Naive thymus-derived CD8-positive, alpha-beta T cell (primary cell): Measurements from ENCODE around the gene DPYSL4. TPM values are rescaled to one million over a fixed set of nuclear protein-coding genes. Genes with fewer than 3 reads are reported as not detected.

Source experiments
- ATAC-seq, 2 donors: fragments of 150-1000 bp; cut with Tn5 transposase in 1 of 2; sonication (Bioruptor Pico), chemical (Tn5 transposase) in 1 of 2; 1 replicate in 1 of 2; 2 replicates in 1 of 2; pipeline ENCODE4 v1.10.0; 2021; ENCODE audit warnings: mild to moderate bottlenecking in 2 of 2, moderate library complexity in 2 of 2
- POLR2A ChIA-PET: fragments of 350-600 bp; sonication (Branson Sonifier 250); formaldehyde crosslinking; loops from one replicate; lab custom pipeline; 2021; ENCODE audit warnings: antibody characterized with exemption; lab: Charles Lee
- DNase-seq, 10 donors: peaks; one replicate each; pipeline versions ENCODE4 v3.0.0 to v3.0.0-alpha.2; 2020 to 2022
- H3K27ac Mint-ChIP-seq, 10 donors: one replicate each; pipeline ENCODE4 v1.8.0; 2020 to 2022; ENCODE audit warnings: mild to moderate bottlenecking in 10 of 10, mixed read lengths in 10 of 10, moderate library complexity in 4 of 10, inconsistent platforms in 1 of 10
- H3K27me3 Mint-ChIP-seq, 5 donors: one replicate each; pipeline ENCODE4 v1.8.0; 2021 to 2022; ENCODE audit warnings: mixed read lengths in 5 of 5
- H3K36me3 Mint-ChIP-seq, 3 donors: one replicate each; pipeline ENCODE4 v1.8.0; 2020 to 2022; ENCODE audit warnings: mixed read lengths in 3 of 3, mild to moderate bottlenecking in 2 of 3, inconsistent platforms in 1 of 3
- H3K4me1 Mint-ChIP-seq, 4 donors: one replicate each; pipeline ENCODE4 v1.8.0; 2021 to 2022; ENCODE audit warnings: mixed read lengths in 4 of 4
- H3K4me3 Mint-ChIP-seq, 10 donors: one replicate each; pipeline ENCODE4 v1.8.0; 2020 to 2022; ENCODE audit warnings: mild to moderate bottlenecking in 10 of 10, mixed read lengths in 10 of 10, moderate library complexity in 6 of 10, inconsistent platforms in 1 of 10
- H3K9me3 Mint-ChIP-seq, 9 donors: one replicate each; pipeline ENCODE4 v1.8.0; 2020 to 2022; ENCODE audit warnings: mixed read lengths in 9 of 9, mild to moderate bottlenecking in 3 of 9, inconsistent platforms in 1 of 9, moderate library complexity in 1 of 9
- polyA plus RNA-seq, 3 donors: library from polyadenylated mRNA; unstranded; fragments of 300-500 nt; fragmentation: Illumina TruSeq; gene quantifications; one replicate each; pipeline ENCODE4 v1.2.3, GENCODE V29; 2021
- total RNA-seq, 8 experiments: library from RNA in 2 of 8; stranded (reverse) in 2 of 8; gene quantifications; one replicate each; pipeline ENCODE4 v1.2.3 and lab custom pipeline; 2021 to 2026

DPYSL4 gene
- total and polyA plus RNA-seq, 5 experiments from 2014 or later = 0.31 to 11.2 (median 1.2) TPM; not detected in 1

DNA sequence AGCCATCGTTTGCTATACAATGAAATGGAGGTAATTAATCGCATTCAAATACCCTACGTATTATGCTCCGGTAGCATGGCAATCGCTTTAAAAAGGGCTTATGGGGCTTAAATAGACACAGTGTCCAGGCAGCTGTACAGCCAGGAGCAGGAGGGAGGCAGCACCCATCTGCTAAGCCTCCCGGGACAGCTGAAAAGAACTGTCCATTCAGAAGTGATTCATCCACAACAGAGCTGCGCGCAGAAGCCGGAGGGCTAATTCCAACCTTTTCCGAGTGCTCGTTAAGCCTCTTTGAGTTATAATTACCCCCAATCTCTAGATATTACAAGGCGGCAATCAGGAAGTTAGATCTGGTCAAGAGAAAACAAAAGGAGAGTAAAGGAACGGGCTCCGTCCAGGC lies 58.3 kb downstream of the DPYSL4 start:
- no peaks in the 10 kb centered on the region for H3K27me3 Mint-ChIP-seq
- no peak overlapping the region for H3K27ac Mint-ChIP-seq
- H3K4me1 Mint-ChIP-seq = peaks cover 0 to 7% (median under 1%) of the 10 kb centered on the region in 4 donors
- ATAC-seq (no peak), DNase-seq (no peak)
- H3K36me3 Mint-ChIP-seq = no peaks in the 10 kb centered on the region
- no peak overlapping the region for H3K4me3 Mint-ChIP-seq
- POLR2A ChIA-PET = no interaction called here
- H3K9me3 Mint-ChIP-seq = no peaks in the 10 kb centered on the region

DNA sequence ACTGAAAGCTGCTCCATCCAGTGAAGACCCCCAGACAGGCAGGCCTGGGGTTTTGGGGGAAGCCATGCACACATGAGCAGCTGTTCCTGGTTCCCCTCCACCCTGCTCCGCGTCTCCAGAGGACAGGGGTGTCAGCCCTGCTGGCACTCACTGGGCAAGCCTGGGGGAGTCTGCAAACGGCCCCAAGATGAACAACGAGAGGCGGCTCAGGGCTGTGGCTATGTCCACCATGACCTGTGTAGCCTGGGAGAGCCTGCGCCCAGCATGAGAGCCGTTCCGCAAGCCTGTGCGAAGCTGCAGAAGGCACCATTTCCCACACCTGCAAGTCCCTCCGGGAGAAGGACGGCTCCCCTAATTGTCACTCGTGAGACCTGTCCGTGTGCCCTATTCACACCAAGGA lies 59.5 kb downstream of the DPYSL4 start:
- DNase-seq (no peak), ATAC-seq (no peak)
- no peaks in the 10 kb centered on the region for H3K27me3 Mint-ChIP-seq
- POLR2A ChIA-PET = no interaction called here
- H3K4me3 Mint-ChIP-seq = no peak overlapping the region
- peaks cover 0 to 7% (median under 1%) of the 10 kb centered on the region in 4 donors for H3K4me1 Mint-ChIP-seq
- no peak overlapping the region for H3K27ac Mint-ChIP-seq
- no peaks in the 10 kb centered on the region for H3K9me3 Mint-ChIP-seq
- H3K36me3 Mint-ChIP-seq = no peaks in the 10 kb centered on the region

DNA sequence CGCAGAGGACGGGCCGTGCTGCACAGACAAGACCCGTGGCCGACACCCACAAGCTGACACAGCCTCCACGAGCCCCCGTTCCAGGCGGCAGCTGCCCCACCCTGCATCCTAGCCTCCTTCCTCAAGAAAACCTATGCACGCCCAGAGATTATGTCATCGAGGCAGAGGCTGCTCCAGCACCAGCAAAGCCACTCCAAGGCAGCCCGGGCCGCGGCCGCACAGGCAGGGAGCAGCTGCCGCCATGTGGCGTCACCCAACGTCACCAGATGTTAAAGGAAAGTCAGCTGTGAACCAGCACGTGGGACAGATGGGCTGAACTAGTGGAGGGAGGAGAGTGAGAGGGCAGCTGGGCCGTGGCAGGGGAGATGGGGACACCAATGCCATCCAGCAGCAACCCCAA lies 61.2 kb downstream of the DPYSL4 start:
- peak overlapping the region in 1 of 10 donors; percentile 20 for H3K4me3 Mint-ChIP-seq
- H3K36me3 Mint-ChIP-seq = no peaks in the 10 kb centered on the region
- H3K9me3 Mint-ChIP-seq = no peaks in the 10 kb centered on the region
- DNase-seq (no peak), ATAC-seq (no peak)
- H3K27me3 Mint-ChIP-seq = no peaks in the 10 kb centered on the region
- peaks cover 0 to 7% (median 3%) of the 10 kb centered on the region in 4 donors for H3K4me1 Mint-ChIP-seq
- no peak overlapping the region for H3K27ac Mint-ChIP-seq
- POLR2A ChIA-PET = interaction anchor here (0.5 kb wide), 1 partner anchor 83 kb away, joined by 4 read pairs; no protein-coding TSS in a partner anchor

DNA sequence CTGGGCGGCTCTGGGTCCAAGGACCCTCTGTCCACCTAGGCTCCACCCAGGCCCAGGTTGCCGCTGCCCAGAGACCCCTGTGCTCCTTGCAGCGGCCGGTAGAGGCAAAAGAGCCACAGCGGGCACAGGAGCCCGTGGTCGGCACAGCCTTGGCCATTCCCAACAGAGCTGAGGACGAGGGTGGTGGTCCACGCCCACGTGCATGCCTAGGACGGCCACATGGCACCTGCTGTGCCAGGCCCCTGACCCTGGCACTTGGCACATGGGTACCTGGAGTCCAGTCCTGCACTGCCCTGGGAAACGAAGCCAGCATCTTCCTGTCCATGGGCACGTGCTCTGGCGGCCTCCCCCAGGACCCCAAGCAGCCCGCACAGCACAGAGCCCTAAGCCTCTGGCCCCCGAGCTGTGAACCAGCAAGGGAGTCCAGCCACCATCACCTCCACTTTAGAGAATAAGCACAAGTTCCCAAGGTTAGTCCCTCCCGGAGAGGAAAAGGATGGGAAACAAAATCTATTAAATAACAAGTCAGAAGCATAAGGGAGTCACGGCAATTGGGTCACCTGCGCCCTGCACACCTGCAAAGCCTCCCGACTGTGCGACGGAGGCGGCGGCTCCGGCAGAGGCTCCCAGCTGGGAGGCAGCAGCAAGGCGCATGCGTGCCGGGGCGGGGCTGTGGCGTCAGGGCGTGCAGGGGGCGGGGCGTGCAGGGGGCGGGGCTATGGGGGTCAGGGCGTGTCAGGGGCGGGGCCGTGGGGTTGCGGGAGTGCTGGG lies 61.9 kb downstream of the DPYSL4 start:
- no peaks in the 10 kb centered on the region for H3K9me3 Mint-ChIP-seq
- peaks cover 0 to 7% (median 3%) of the 10 kb centered on the region in 4 donors for H3K4me1 Mint-ChIP-seq
- ATAC-seq (peak; percentile 53 to 57), DNase-seq (peak in 9 of 10 donors; percentile 26 to 73 (median 61))
- peak overlapping the region in 3 of 10 donors; percentile 20 to 67 (median 46) for H3K27ac Mint-ChIP-seq
- POLR2A ChIA-PET = interaction anchor here (0.5 kb wide), 1 partner anchor 83 kb away, joined by 4 read pairs; no protein-coding TSS in a partner anchor
- no peaks in the 10 kb centered on the region for H3K36me3 Mint-ChIP-seq
- H3K27me3 Mint-ChIP-seq = no peaks in the 10 kb centered on the region
- H3K4me3 Mint-ChIP-seq = peak overlapping the region in 8 of 10 donors; percentile 11 to 69 (median 52)

DNA sequence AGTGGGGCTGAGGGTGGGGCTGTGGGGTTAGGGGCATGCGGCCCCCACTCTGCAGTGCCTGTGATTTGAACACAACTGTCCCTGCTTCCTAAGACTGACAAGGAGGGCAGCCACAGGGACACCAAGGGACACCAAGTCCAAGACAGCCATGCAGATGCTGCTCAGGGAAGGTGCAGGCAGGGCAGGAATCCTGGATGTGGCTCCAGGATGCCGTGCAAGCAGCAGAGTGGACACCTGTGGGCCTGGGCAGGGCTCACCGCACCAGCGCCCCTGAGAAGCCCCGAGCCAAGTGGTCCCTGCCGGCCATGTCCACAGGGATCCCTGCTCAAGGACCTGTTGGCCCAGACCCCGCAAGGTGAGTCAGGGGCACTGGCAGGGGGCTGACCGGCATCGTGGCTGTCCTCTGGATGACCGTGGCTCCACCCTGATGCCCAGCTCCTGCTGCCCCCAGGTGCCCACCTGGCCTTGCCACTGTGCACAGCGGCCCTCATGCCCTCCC lies 62.5 kb downstream of the DPYSL4 start:
- POLR2A ChIA-PET = no interaction called here
- Mint-ChIP-seq H3K4me1 (peaks cover 0 to 7% (median 3%) of the 10 kb centered on the region in 4 donors), H3K4me3 (peak overlapping the region in 1 of 10 donors; percentile 68), H3K27me3 (no peaks in the 10 kb centered on the region), H3K9me3 (no peaks in the 10 kb centered on the region), H3K36me3 (no peaks in the 10 kb centered on the region), H3K27ac (peak overlapping the region in 1 of 10 donors; percentile 20)
- ATAC-seq = no peak
- DNase-seq = no peak

DNA sequence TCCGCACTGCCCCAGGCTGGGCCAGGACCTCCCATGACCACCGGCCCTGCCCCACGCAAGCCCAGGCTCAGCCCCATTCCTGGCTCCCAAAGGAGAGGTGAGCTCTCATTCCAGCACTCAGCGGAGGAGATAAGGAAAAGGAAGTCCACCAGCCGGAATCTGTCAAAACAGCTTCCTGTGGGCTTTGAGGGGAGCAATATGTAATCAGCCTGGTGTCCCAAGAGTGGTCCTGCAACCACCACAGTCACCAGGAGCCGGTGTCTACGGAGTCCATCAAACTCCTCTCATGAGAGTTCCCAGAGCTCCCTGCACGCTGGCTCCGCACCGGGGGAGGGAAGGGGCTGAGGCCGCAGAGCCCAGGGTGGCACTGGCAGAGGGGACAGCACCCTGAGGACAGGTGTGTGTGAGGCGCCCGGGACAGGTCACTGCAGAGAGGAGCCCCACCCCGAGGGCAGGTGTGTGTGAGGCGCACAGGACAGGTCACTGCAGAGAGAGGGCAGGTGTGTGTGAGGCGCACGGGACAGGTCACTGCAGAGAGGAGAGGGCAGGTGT lies 63.2 kb downstream of the DPYSL4 start:
- Mint-ChIP-seq H3K27ac (peak overlapping the region in 1 of 10 donors; percentile 62), H3K4me1 (peaks cover 0 to 9% (median 3%) of the 10 kb centered on the region in 4 donors), H3K27me3 (no peaks in the 10 kb centered on the region), H3K36me3 (no peaks in the 10 kb centered on the region), H3K9me3 (no peaks in the 10 kb centered on the region), H3K4me3 (no peak overlapping the region)
- POLR2A ChIA-PET = no interaction called here
- ATAC-seq (no peak), DNase-seq (no peak)

DNA sequence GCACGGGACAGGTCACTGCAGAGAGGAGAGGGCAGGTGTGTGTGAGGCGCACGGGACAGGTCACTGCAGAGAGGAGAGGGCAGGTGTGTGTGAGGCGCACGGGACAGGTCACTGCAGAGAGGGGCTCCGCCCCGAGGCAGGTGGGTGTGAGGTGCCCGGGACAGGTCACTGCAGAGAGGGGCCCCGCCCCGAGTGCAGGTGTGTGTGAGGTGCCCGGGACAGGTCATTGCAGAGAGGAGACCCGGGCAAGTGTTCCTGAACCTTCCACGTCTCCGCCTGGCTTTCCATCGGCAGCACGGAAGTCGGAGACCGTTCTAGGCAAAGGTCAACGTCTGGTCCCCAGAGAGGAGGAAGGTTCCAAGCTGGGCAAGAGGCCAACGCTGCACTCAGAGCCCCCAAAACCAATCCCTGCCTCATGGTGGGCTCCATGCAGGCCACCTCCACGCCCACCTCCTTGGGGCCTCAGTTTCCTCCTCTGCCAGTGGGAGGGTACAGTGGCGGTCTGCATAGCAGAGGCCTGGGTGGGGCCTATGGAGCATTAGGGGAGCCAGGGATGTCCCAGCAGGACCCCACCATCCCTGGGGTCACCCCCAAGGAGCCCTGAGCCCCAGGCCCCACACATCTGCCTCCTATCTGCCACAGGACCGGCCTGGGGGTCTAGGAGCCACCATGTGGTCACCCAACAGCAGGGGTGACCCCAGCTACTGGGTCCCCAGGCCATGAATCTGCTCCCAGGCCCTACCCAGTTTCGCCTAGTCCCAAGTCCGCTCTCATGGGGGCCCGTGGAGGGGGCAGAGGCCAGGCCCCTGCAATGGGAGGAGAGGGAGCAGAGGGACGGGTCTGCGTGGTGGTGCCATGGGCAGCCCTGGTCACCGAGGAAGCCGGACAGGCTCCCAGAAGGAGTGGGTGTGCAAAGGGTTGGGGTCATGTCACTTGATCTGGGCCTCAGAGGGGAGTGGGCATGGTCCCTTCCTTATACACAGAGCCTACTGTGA lies 64.0 kb downstream of the DPYSL4 start:
- H3K9me3 Mint-ChIP-seq = no peaks in the 10 kb centered on the region
- no peak overlapping the region for H3K4me3 Mint-ChIP-seq
- H3K36me3 Mint-ChIP-seq = no peaks in the 10 kb centered on the region
- DNase-seq (no peak), ATAC-seq (no peak)
- peaks cover 2 to 14% (median 6%) of the 10 kb centered on the region in 4 donors for H3K4me1 Mint-ChIP-seq
- POLR2A ChIA-PET = no interaction called here
- H3K27ac Mint-ChIP-seq = no peak overlapping the region
- no peaks in the 10 kb centered on the region for H3K27me3 Mint-ChIP-seq

DNA sequence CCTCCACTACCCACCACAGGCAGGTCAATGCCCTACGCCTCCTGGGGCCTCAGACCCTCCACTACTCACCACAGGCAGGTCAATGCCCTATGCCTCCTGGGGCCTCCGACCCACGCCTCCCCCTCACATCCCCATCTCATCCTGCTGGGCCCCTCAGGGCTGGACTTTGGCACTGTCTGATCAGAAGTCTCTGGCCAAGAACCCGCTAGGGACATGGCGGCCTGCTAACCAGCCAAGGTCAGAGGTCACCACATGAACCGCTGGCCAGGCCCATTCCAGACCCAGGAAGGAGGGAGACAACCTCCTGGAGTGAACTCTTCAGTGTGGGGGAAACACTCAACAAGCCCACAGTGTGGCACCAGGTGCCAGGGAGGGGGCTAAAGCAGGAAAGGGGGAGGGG lies 65.2 kb downstream of the DPYSL4 start:
- ATAC-seq (no peak), DNase-seq (no peak)
- Mint-ChIP-seq H3K4me3 (no peak overlapping the region), H3K4me1 (peaks cover 8 to 22% (median 9%) of the 10 kb centered on the region in 4 donors), H3K36me3 (no peaks in the 10 kb centered on the region), H3K9me3 (no peaks in the 10 kb centered on the region), H3K27me3 (no peaks in the 10 kb centered on the region), H3K27ac (peak overlapping the region in 1 of 10 donors; percentile 85)
- POLR2A ChIA-PET = no interaction called here

DNA sequence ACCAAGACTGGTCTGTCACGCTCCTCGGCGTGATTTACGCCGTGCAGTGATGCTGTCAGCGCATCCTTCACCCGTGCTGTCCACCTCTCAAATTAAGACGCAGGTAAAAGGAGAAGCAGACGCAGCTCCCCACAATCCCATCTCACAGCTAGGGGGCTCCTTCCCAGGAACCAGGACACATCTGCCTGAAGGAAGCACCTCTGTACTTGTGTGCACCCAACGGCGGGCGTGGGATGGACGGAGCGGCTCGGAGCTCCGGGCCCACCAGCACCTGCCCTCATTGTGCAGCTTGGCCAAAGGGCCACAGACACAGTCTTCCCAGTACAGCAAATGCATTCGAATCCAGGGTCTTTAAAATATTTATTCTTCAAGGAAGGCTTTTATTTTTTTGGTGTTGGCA lies 65.7 kb downstream of the DPYSL4 start:
- no peaks in the 10 kb centered on the region for H3K9me3 Mint-ChIP-seq
- ATAC-seq = no peak
- H3K27ac Mint-ChIP-seq = peak overlapping the region in 1 of 10 donors; percentile 85
- peaks cover 8 to 22% (median 10%) of the 10 kb centered on the region in 4 donors for H3K4me1 Mint-ChIP-seq
- H3K36me3 Mint-ChIP-seq = no peaks in the 10 kb centered on the region
- no peaks in the 10 kb centered on the region for H3K27me3 Mint-ChIP-seq
- DNase-seq = no peak
- no peak overlapping the region for H3K4me3 Mint-ChIP-seq
- POLR2A ChIA-PET = no interaction called here

DNA sequence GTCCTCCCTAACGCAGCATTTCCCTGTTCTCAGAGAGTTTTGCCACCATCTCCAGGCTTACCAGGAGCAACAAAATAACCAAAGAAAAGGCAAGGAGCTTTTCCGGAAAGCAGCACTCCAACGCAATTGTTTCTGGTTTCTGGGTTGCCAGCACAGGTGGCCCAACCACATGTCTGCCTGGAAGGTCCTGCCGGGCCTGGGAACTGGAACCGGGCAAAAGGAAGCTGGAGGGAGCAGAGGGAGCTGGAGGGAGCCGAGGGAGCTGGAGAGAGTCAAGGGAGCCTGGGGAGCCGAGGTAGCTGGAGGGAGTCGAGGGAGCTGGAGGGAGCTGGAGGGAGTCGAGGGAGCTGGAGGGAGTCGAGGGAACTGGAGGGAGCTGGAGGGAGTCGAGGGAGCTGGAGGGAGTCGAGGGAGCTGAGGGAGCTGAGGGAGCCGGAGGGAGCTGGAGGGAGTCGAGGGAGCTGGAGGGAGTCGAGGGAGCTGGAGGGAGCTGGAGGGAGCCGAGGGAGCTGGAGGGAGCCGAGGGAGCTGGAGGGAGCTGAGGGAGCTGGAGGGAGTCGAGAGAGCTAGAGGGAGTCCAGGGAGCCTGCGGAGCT lies 66.4 kb downstream of the DPYSL4 start:
- POLR2A ChIA-PET = no interaction called here
- no peak for ATAC-seq
- H3K9me3 Mint-ChIP-seq = no peaks in the 10 kb centered on the region
- DNase-seq = no peak
- H3K36me3 Mint-ChIP-seq = no peaks in the 10 kb centered on the region
- H3K27me3 Mint-ChIP-seq = no peaks in the 10 kb centered on the region
- no peak overlapping the region for H3K4me3 Mint-ChIP-seq
- peaks cover 9 to 22% (median 12%) of the 10 kb centered on the region in 4 donors for H3K4me1 Mint-ChIP-seq
- H3K27ac Mint-ChIP-seq = peak overlapping the region in 4 of 10 donors; percentile 27 to 76 (median 46)

DNA sequence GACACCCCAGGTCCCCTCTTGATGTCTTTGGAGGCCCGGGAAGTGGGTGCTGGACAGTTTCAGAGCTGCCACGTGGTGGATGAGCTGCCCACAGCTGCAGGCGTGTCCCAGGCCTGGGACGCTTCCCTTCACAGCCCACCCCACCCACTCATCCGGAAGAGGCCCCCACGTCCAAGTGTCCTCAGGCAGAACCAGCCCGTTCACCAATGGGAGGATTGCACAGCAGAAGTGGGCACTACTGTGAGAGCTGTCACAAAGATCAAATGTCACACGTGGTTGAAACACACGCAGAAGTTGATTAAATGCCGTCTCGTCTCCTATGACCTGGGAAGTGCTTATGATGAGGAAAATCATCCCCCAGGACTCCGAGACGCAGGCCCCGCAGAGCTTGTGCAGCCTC lies 68.1 kb downstream of the DPYSL4 start:
- Mint-ChIP-seq H3K4me1 (peaks cover 9 to 23% (median 13%) of the 10 kb centered on the region in 4 donors), H3K27ac (peak overlapping the region in 4 of 10 donors; percentile 38 to 71 (median 50)), H3K27me3 (no peaks in the 10 kb centered on the region), H3K9me3 (no peaks in the 10 kb centered on the region), H3K36me3 (no peaks in the 10 kb centered on the region), H3K4me3 (peak overlapping the region in 2 of 10 donors; percentile 59 to 75)
- DNase-seq (no peak), ATAC-seq (no peak)
- POLR2A ChIA-PET = interaction anchor here (0.7 kb wide), 1 partner anchor 24 kb away, joined by 3 read pairs; no protein-coding TSS in a partner anchor
